ENCODE measurements around the gene PIK3R6.

PIK3R6 gene

GRCh38 chr17:8803531-8804420 is 63.7 kb downstream of the PIK3R6 start:
- DNase-seq (ENCODE audit: extremely low read depth, low read depth) = no peak
- TF ChIP-seq, protein P1, sequence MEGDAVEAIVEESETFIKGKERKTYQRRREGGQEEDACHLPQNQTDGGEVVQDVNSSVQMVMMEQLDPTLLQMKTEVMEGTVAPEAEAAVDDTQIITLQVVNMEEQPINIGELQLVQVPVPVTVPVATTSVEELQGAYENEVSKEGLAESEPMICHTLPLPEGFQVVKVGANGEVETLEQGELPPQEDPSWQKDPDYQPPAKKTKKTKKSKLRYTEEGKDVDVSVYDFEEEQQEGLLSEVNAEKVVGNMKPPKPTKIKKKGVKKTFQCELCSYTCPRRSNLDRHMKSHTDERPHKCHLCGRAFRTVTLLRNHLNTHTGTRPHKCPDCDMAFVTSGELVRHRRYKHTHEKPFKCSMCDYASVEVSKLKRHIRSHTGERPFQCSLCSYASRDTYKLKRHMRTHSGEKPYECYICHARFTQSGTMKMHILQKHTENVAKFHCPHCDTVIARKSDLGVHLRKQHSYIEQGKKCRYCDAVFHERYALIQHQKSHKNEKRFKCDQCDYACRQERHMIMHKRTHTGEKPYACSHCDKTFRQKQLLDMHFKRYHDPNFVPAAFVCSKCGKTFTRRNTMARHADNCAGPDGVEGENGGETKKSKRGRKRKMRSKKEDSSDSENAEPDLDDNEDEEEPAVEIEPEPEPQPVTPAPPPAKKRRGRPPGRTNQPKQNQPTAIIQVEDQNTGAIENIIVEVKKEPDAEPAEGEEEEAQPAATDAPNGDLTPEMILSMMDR (IDR thresholded peaks at IDR 0.05; ENCODE audit: low read depth, low read length) = no peak

GRCh38 chr17:8801135-8801840 is 66.2 kb downstream of the PIK3R6 start:
- no peak for DNase-seq (ENCODE audit: extremely low read depth, low read depth)
- TF ChIP-seq, protein P1 (IDR thresholded peaks at IDR 0.05; ENCODE audit: low read depth, low read length) = no peak

DNA sequence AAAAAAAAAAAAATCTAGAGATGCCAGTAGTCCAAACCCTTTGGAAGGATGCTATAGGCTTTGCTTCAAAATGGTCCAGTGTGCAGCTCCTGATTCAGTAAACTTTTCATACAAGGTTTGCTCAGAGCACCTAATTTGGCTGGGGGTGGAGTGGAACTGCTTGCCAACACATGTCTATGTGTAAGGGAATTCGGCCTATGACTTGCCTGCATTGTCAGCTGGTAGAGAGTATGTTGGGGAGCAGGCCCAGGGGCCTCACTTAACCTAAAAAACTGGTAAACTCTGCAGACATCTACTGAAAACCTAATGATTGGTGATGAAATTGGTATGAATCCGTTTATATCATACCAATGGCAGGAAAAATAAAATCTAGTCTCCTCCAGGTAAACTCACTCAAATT is 66.8 kb downstream of the PIK3R6 start:
- TF ChIP-seq, protein P1 (IDR thresholded peaks at IDR 0.05; ENCODE audit: low read depth, low read length) = no peak
- no peak for DNase-seq (ENCODE audit: extremely low read depth, low read depth)

- no peak for DNase-seq (ENCODE audit: extremely low read depth, low read depth)
- TF ChIP-seq, protein P1 (IDR thresholded peaks at IDR 0.05; ENCODE audit: low read depth, low read length) = no peak
Measured at GRCh38 chr17:8799570-8800212, 67.8 kb downstream of the PIK3R6 start.

GRCh38 chr17:8798846-8799569 is 68.5 kb downstream of the PIK3R6 start, which contains the start of gene MFSD6L:
MFSD6L (minus strand) TSS chr17:8799365; CDS start chr17:8799120, 245 bp downstream.
- no peak for DNase-seq (ENCODE audit: extremely low read depth, low read depth)
- TF ChIP-seq, protein P1 (IDR thresholded peaks at IDR 0.05; ENCODE audit: low read depth, low read length) = no peak

DNA sequence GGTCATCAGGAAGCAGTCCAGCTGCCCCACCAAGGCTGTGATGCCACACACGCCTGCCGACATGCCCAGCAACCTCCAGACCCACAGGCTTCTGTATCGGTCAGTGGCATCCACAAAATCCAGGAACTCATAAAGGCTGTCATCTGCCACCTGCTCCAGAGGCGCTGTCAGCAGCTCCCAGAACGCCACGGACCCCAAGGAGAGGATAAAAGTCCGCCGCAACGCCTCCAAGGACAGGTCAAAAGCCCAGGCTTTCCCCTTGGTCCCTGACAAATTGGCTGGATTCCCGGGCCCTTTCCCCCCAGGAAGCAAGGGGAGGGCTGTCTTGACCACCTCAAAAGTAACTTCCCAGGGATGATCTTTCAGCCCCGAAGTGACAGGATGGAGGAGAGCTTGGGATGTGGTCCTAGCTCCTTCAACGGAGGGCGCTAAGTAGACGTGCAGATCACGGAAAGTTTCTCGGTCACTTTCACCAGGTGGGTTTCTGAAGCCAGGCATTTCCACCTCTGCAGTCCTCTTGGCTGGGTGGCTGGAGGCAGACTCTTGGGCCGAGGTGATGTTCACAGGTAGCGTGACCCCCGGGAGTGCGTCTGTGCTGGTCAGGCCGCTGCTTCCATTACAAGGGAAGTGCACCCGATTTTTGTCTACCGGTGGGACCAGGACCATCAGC is 69.2 kb downstream of the PIK3R6 start:
- TF ChIP-seq, protein P1 (IDR thresholded peaks at IDR 0.05; ENCODE audit: low read depth, low read length) = no peak
- no peak for DNase-seq (ENCODE audit: extremely low read depth, low read depth)

Measured in AG09319 (cell line).